ENCODE results near the gene PLEKHA1.

DNA sequence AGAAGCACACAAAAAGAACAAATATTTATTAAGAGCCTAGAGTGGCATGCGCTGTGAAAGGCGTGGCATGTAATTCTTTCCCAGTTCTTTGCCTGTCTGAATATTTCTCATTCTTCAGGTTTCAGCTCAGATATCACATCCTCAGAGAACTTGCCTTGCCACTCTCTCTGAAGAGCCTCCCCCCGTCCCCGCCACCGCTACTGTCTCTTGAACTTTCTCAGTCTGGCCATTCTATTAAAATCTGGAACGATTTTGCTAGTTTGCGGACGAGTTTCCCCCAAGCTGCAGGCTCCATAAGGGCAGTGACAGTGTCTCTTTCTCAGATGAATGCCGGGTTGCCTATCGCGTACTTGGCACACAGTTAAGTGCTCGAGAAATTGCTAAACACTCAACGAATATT is 787 bp upstream of the PLEKHA1 start:
- TF ChIP-seq, protein P1, sequence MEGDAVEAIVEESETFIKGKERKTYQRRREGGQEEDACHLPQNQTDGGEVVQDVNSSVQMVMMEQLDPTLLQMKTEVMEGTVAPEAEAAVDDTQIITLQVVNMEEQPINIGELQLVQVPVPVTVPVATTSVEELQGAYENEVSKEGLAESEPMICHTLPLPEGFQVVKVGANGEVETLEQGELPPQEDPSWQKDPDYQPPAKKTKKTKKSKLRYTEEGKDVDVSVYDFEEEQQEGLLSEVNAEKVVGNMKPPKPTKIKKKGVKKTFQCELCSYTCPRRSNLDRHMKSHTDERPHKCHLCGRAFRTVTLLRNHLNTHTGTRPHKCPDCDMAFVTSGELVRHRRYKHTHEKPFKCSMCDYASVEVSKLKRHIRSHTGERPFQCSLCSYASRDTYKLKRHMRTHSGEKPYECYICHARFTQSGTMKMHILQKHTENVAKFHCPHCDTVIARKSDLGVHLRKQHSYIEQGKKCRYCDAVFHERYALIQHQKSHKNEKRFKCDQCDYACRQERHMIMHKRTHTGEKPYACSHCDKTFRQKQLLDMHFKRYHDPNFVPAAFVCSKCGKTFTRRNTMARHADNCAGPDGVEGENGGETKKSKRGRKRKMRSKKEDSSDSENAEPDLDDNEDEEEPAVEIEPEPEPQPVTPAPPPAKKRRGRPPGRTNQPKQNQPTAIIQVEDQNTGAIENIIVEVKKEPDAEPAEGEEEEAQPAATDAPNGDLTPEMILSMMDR (IDR thresholded peaks at IDR 0.05; ENCODE audit: low read depth, low read length) = no peak
- TF ChIP-seq POLR2A (IDR thresholded peaks at IDR 0.05; ENCODE audit: extremely low read depth, insufficient read length) (no peak), MYC (IDR thresholded peaks at IDR 0.05; ENCODE audit: low read depth, low read length) (no peak)
- TF ChIP-seq, protein P2, sequence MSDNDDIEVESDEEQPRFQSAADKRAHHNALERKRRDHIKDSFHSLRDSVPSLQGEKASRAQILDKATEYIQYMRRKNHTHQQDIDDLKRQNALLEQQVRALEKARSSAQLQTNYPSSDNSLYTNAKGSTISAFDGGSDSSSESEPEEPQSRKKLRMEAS (IDR thresholded peaks at IDR 0.05; ENCODE audit: low read depth, low read length) = no peak

All from NB4 (cell line).